A549 (cell line): Measurements from ENCODE around the gene IFTAP. TPM values are rescaled to one million over a fixed set of nuclear protein-coding genes. Genes with fewer than 3 reads are reported as not detected.

Source experiments
- ATAC-seq, 2 experiments: fragments of 200-7000 bp in 1 of 2; fragments of >200 bp in 1 of 2; cut with Nextera tagmentation in 1 of 2; cut with Tn5 transposase in 1 of 2; 3 replicates each; pipeline versions ENCODE4 v1.8.0 to v1.9.1; 2018 to 2020; ENCODE audit warnings: mild to moderate bottlenecking in 1 of 2, moderate library complexity in 1 of 2
- CTCF ChIA-PET: fragments of 300-600 bp; sonication (Branson Sonifier 250); formaldehyde crosslinking; extraction: SDS; loops from one replicate; lab custom pipeline; 2021; ENCODE audit warnings: antibody characterized with exemption, inconsistent platforms; lab: Yijun Ruan, JAX
- POLR2A ChIA-PET: fragments of 350-600 bp; formaldehyde crosslinking; extraction: SDS; loops from one replicate; lab custom pipeline; 2021; ENCODE audit warnings: antibody characterized with exemption, inconsistent platforms; lab: Yijun Ruan, JAX
- DNase-seq, 2 experiments: peaks; one replicate each; pipeline versions ENCODE4 v3.0.0 to v3.0.0-alpha.2; 2011 to 2016; ENCODE audit warnings: low read depth in 1 of 2, low spot score in 1 of 2
- FAIRE-seq: peaks from 2 replicates; lab custom pipeline; 2011; peaks lifted over from hg19 to GRCh38; lab: Jason Lieb, UNC
- H3K27ac ChIP-seq, 2 experiments: fragments of >200 bp; sonication (Bioruptor Twin); formaldehyde crosslinking; 3 replicates each; pipeline ENCODE4 v1.5.1; 2016 to 2017
- H3K4me1 ChIP-seq: fragments of >200 bp; sonication (Bioruptor Twin); formaldehyde crosslinking; 3 replicates; pipeline ENCODE4 v1.6.1; 2016
- H3K4me2 ChIP-seq: fragments of >200 bp; sonication (Bioruptor Twin); formaldehyde crosslinking; 3 replicates; pipeline ENCODE4 v1.6.1; 2016
- H3K4me3 ChIP-seq: fragments of >200 bp; sonication (Bioruptor Twin); formaldehyde crosslinking; 3 replicates; pipeline ENCODE4 v1.5.1; 2016
- H3K9me3 ChIP-seq: fragments of >200 bp; sonication (Bioruptor Twin); formaldehyde crosslinking; 3 replicates; pipeline ENCODE4 v1.6.1; 2016
- ATOH8 ChIP-seq: fragments of 250-450 bp; sonication (Bioruptor Pico); IDR thresholded peaks from 2 replicates; pipeline ENCODE4 v1.5.0; 2020; ENCODE audit warnings: low read depth, mild to moderate bottlenecking, moderate library complexity
- BCL3 ChIP-seq: fragments of >200 bp; sonication (Bioruptor Twin); formaldehyde crosslinking; IDR thresholded peaks from 3 replicates; pipeline ENCODE4 v1.6.1; 2016
- CBX8 ChIP-seq: fragments of 200-600 bp; sonication (generic); IDR thresholded peaks from 2 replicates; pipeline ENCODE4 v1.6.1; 2016
- CEBPB ChIP-seq, 2 experiments: fragments of >200 bp in 1 of 2; sonication (Bioruptor Twin) in 1 of 2; formaldehyde crosslinking in 1 of 2; IDR thresholded peaks; 2 replicates each; pipeline ENCODE4 v1.6.1; 2012 to 2016
- CHD2 ChIP-seq: fragments of 150-350 bp; IDR thresholded peaks from 2 replicates; pipeline ENCODE4 v1.6.1; 2014; ENCODE audit warnings: low read length; ENCODE audit not compliant: partially characterized antibody
- EP300 ChIP-seq, 2 experiments: fragments of >200 bp; sonication (Bioruptor Twin); formaldehyde crosslinking; IDR thresholded peaks; 2 replicates in 1 of 2; 3 replicates in 1 of 2; pipeline ENCODE4 v1.6.1; 2016 to 2017
- ESRRA ChIP-seq: fragments of 150-350 bp; IDR thresholded peaks from 2 replicates; pipeline ENCODE4 v1.6.1; 2014; ENCODE audit warnings: mild to moderate bottlenecking, low read length, borderline replicate concordance
- GATA3 ChIP-seq: IDR thresholded peaks from 2 replicates; pipeline ENCODE4 v1.6.1; 2012; ENCODE audit warnings: borderline replicate concordance
- HOXA7 ChIP-seq: fragments of 250-450 bp; sonication (Bioruptor Pico); IDR thresholded peaks from 2 replicates; pipeline ENCODE4 v1.5.0; 2020; ENCODE audit warnings: mild to moderate bottlenecking, moderate library complexity
- HOXB13 ChIP-seq: fragments of 250-450 bp; sonication (Bioruptor Pico); IDR thresholded peaks from 2 replicates; pipeline ENCODE4 v1.5.0; 2020; ENCODE audit warnings: low read depth, mild to moderate bottlenecking, moderate library complexity
- HOXB5 ChIP-seq: fragments of 250-450 bp; sonication (Bioruptor Pico); IDR thresholded peaks from 2 replicates; pipeline ENCODE4 v1.5.0; 2020; ENCODE audit warnings: mild to moderate bottlenecking, moderate library complexity
- KDM5A ChIP-seq: fragments of 200-600 bp; sonication (generic); IDR thresholded peaks from 2 replicates; pipeline ENCODE4 v1.6.1; 2016; ENCODE audit warnings: antibody characterized with exemption, mild to moderate bottlenecking
- MAFK ChIP-seq: fragments of 450-650 bp; IDR thresholded peaks from 2 replicates; pipeline ENCODE4 v1.6.1; 2014; ENCODE audit not compliant: partially characterized antibody
- NFE2L2 ChIP-seq: fragments of 150-350 bp; conservative IDR thresholded peaks from 2 replicates; pipeline ENCODE4 v1.6.1; 2014; ENCODE audit warnings: low read length
- PHF8 ChIP-seq: fragments of 200-600 bp; sonication (generic); IDR thresholded peaks from 2 replicates; pipeline ENCODE4 v1.6.1; 2016; ENCODE audit warnings: low read depth, mild to moderate bottlenecking, antibody characterized with exemption, moderate library complexity, borderline replicate concordance
- POLR2A ChIP-seq: IDR thresholded peaks from 2 replicates; pipeline ENCODE4 v1.6.1; 2012; ENCODE audit warnings: mild to moderate bottlenecking, low read length
- RAD21 ChIP-seq, 2 experiments: fragments of >200 bp in 1 of 2; sonication (Bioruptor Twin) in 1 of 2; formaldehyde crosslinking in 1 of 2; IDR thresholded peaks in 1 of 2; conservative IDR thresholded peaks in 1 of 2; 2 replicates in 1 of 2; 3 replicates in 1 of 2; pipeline ENCODE4 v1.6.1; 2012 to 2018; ENCODE audit warnings: inconsistent platforms in 1 of 2
- RARB ChIP-seq: fragments of 250-450 bp; sonication (Bioruptor Pico); IDR thresholded peaks from 2 replicates; pipeline ENCODE4 v1.8.0; 2021; ENCODE audit warnings: mild to moderate bottlenecking, moderate library complexity
- TFCP2L1 ChIP-seq: fragments of 250-450 bp; sonication (Bioruptor Pico); IDR thresholded peaks from 2 replicates; pipeline ENCODE4 v1.5.0; 2021; ENCODE audit warnings: mild to moderate bottlenecking
- ZFP36 ChIP-seq: fragments of 450-650 bp; IDR thresholded peaks from 2 replicates; pipeline ENCODE4 v1.6.1; 2014; ENCODE audit warnings: borderline replicate concordance; ENCODE audit not compliant: partially characterized antibody
- ZSCAN20 ChIP-seq: fragments of 250-450 bp; sonication (Bioruptor Pico); IDR thresholded peaks from 2 replicates; pipeline ENCODE4 v1.8.0; 2022; ENCODE audit warnings: mild to moderate bottlenecking, moderate library complexity
- WGBS: methylation state at CpG from one replicate; pipeline ENCODE4 v1.1.6; 2017; ENCODE audit errors: missing lambda C conversion rate; 5-methylcytosine and 5-hydroxymethylcytosine counted together
- polyA plus RNA-seq, 4 experiments: library from polyadenylated mRNA; depleted of rRNA in 3 of 4; stranded (reverse); fragments of >200 nt; fragmentation: RNase III in 1 of 4; extraction: RNeasy Plus Mini Kit Qiagen cat#74134 plus additional on column Dnase treatment in 1 of 4; gene quantifications; 2 replicates in 3 of 4; 3 replicates in 1 of 4; pipeline ENCODE4 v1.2.3, GENCODE V29; 2011 to 2017
- TF ChIP-seq, protein P1 (sequence below): fragments of 150-350 bp; IDR thresholded peaks from 2 replicates; pipeline ENCODE4 v1.6.1; 2014; ENCODE audit warnings: low read depth, mild to moderate bottlenecking, low read length
- TF ChIP-seq, protein P2 (sequence below): fragments of >200 bp; sonication (Bioruptor Twin); formaldehyde crosslinking; IDR thresholded peaks from 2 replicates; pipeline ENCODE4 v1.6.1; 2016

Gene IFTAP
- polyA plus RNA-seq, 2 of the 4 experiments (the other 2 are of a cell fraction): 34.7 to 52.4 TPM

DNA sequence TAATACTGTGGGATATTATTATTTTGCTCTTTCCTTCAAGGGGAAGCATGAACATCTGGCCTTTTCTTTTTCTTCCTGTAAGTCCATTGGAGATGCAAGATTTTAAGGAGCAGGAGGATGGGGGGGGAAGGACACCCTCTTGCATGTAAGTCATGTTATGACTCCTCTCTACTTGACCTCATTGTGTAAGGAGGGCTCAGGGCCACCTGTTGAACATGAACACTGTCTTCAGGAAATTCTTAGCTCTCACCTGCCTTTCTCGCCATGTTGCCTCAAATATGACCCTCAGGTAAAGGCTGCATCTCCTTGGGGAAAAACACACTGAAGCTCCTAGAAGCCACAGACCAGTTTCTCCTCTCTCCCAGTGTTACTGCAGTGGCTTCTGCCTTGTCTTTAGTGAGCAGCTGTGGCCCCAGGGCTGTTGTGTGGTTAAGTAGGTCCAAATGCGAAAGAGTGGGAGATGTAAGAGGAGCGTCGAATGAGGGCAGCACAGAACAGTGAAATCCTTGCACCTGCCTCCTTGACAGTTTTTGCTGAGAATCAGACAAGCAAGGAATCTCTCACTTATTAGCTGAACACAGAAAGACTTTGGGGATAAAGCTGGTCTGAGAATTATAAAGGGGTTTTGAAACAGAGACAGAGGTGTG is 27.8 kb upstream of the IFTAP start:
- TF ChIP-seq ZFP36 (no peak), ESRRA (no peak), NFE2L2 (no peak), PHF8 (no peak), GATA3 (no peak), CHD2 (no peak)
- TF ChIP-seq, protein P1, sequence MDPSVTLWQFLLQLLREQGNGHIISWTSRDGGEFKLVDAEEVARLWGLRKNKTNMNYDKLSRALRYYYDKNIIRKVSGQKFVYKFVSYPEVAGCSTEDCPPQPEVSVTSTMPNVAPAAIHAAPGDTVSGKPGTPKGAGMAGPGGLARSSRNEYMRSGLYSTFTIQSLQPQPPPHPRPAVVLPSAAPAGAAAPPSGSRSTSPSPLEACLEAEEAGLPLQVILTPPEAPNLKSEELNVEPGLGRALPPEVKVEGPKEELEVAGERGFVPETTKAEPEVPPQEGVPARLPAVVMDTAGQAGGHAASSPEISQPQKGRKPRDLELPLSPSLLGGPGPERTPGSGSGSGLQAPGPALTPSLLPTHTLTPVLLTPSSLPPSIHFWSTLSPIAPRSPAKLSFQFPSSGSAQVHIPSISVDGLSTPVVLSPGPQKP: no peak
- TF ChIP-seq, protein P2, sequence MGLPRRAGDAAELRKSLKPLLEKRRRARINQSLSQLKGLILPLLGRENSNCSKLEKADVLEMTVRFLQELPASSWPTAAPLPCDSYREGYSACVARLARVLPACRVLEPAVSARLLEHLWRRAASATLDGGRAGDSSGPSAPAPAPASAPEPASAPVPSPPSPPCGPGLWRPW: no peak
- no peaks in the 10 kb centered on the region for H3K4me1 ChIP-seq
- no peaks in the 10 kb centered on the region for H3K9me3 ChIP-seq
- DNase-seq (no peak), ATAC-seq (no peak), FAIRE-seq (no peak)
- whole genome bisulfite sequencing: 23% methylated on average over 4 of the region's 4 CpGs
- CTCF ChIA-PET: interaction anchor here (0.6 to 8.7 kb wide), 5 partner anchors 9 to 745 kb away, joined by 3 to 155 read pairs (median 47); no protein-coding TSS in a partner anchor
- POLR2A ChIA-PET: no interaction called here
- no peak overlapping the region for H3K4me2 ChIP-seq
- no peak overlapping the region for H3K27ac ChIP-seq
- H3K4me3 ChIP-seq: no peak overlapping the region

GRCh38 chr11:36567694-36568093 is 26.6 kb upstream of the IFTAP start, which contains the start of gene RAG1:
RAG1 (plus strand) TSS chr11:36568007; CDS start chr11:36573305, 5,298 bp downstream.
- no peak for DNase-seq
- POLR2A ChIA-PET: no interaction called here
- H3K4me2 ChIP-seq: no peak within 1 kb of the TSS
- CTCF ChIA-PET: interaction anchor here (8.7 kb wide), 1 partner anchor 181 kb away, joined by 155 read pairs; no protein-coding TSS in a partner anchor
- no peaks in the 10 kb centered on the region for H3K9me3 ChIP-seq
- H3K27ac ChIP-seq: no peak within 1 kb of the TSS
- 0% methylated on average over 1 of the region's 1 CpG for WGBS
- no peak for TF ChIP-seq HOXA7
- TF ChIP-seq EP300 (IDR thresholded peaks at IDR 0.05): no peak
- no peak for TF ChIP-seq ZFP36
- no peak within 1 kb of the TSS for H3K4me3 ChIP-seq
- FAIRE-seq: no peak
- ATAC-seq: no peak
- H3K4me1 ChIP-seq: no peaks in the 10 kb centered on the region

DNA sequence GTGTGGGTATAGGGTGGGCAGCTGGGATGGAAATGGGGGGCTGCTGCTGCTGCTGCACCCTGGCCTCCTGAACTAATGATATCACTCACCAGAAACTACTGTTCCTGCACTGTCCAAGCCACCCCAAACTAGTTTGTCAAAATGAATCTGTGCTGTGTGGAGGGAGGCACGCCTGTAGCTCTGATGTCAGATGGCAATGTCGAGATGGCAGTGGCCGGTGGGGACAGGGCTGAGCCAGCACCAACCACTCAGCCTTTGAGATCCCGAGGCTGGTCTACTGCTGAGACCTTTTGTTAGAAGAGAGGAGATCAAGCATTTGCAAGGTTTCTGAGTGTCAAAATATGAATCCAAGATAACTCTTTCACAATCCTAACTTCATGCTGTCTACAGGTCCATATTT is 25.2 kb upstream of the IFTAP start:
- FAIRE-seq: no peak
- ChIA-PET POLR2A (no interaction called here), CTCF (interaction anchor here (1.3 kb wide), 1 partner anchor 178 kb away, joined by 5 read pairs; no protein-coding TSS in a partner anchor)
- TF ChIP-seq ZSCAN20 (no peak), ATOH8 (CRISPR knock-in tag) (no peak), HOXB13 (CRISPR knock-in tag) (no peak), TFCP2L1 (no peak), BCL3 (no peak)
- no peak for DNase-seq
- no peak for ATAC-seq
- WGBS: 9% methylated on average over 4 of the region's 4 CpGs
- Histone ChIP-seq H3K9me3 (no peaks in the 10 kb centered on the region), H3K4me2 (no peak overlapping the region), H3K4me1 (no peaks in the 10 kb centered on the region), H3K4me3 (no peak overlapping the region), H3K27ac (no peak overlapping the region)

DNA sequence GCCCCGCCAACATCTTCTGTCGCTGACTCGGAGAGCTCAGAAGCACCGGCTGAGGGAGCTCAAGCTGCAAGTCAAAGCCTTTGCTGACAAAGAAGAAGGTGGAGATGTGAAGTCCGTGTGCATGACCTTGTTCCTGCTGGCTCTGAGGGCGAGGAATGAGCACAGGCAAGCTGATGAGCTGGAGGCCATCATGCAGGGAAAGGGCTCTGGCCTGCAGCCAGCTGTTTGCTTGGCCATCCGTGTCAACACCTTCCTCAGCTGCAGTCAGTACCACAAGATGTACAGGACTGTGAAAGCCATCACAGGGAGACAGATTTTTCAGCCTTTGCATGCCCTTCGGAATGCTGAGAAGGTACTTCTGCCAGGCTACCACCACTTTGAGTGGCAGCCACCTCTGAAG is 19.8 kb upstream of the IFTAP start:
- no peak for ATAC-seq
- ChIA-PET POLR2A (no interaction called here), CTCF (interaction anchor here (0.9 to 6.2 kb wide), 3 partner anchors 10 to 172 kb away, joined by 3 to 55 read pairs (median 15); no protein-coding TSS in a partner anchor)
- no peaks in the 10 kb centered on the region for H3K4me1 ChIP-seq
- H3K9me3 ChIP-seq: no peaks in the 10 kb centered on the region
- H3K4me2 ChIP-seq: no peak overlapping the region
- WGBS: 36% methylated on average over 8 of the region's 8 CpGs
- no peak for DNase-seq
- no peak overlapping the region for H3K27ac ChIP-seq
- H3K4me3 ChIP-seq: no peak overlapping the region
- no peak for FAIRE-seq
- TF ChIP-seq RARB (CRISPR knock-in tag) (no peak), PHF8 (no peak), RAD21 (conservative IDR thresholded peaks at IDR 0.05 in 1 of 2, IDR thresholded peaks at IDR 0.05 in 1 of 2) (no peak), EP300 (IDR thresholded peaks at IDR 0.05) (no peak), CBX8 (no peak), HOXB5 (CRISPR knock-in tag) (no peak), MAFK (no peak), POLR2A (no peak), KDM5A (no peak), CEBPB (IDR thresholded peaks at IDR 0.05) (no peak)
